HG03432 (cell line): Measurements from ENCODE around the gene ZDHHC11B.
"Not testable (repeated sequence)": the region's sequence is repeated elsewhere in the genome, so short reads cannot be mapped to it uniquely, and the experiment has no call there.

ENCODE experiments used
- ATAC-seq: cut with Tn5 transposase; IDR thresholded peaks from one replicate; pipeline ENCODE4 v1.9.1; 2021; ENCODE audit warnings: mild to moderate bottlenecking, moderate library complexity; ENCODE audit not compliant: unreplicated experiment

Gene ZDHHC11B

DNA sequence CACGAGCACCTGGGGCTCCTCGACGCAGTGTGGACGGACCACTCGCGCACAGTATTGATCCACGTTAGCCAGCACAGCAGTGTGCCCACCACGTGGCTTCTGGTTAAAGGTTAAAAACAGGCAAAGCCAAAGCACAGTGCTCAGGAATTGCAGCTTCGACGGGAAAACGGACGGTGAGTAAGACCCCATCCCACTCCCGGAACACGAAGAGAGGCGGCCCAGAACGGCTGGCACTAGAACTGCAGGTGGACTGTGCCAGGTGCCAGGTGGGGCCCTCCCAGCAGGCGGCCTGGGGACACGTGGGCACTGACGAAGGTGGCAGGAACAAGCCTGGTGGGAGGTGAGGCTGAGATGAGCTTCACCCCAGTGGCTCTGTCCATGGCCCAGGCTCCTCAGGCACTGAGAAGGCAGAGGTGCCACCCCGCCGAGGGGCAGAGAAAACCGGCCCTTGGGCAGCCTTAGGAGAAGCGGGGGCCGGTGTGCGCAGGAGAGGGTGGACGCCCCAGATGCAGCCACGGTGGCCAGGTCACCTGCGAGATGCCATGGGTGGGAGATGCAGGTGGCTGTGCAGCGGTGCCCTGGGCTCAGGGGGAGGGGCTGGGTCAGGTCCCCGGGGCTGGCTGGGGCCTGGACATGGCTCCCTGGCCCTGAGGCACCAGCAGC, 96.0 kb downstream of the ZDHHC11B start:
- ATAC-seq, result not testable (repeated sequence)

DNA sequence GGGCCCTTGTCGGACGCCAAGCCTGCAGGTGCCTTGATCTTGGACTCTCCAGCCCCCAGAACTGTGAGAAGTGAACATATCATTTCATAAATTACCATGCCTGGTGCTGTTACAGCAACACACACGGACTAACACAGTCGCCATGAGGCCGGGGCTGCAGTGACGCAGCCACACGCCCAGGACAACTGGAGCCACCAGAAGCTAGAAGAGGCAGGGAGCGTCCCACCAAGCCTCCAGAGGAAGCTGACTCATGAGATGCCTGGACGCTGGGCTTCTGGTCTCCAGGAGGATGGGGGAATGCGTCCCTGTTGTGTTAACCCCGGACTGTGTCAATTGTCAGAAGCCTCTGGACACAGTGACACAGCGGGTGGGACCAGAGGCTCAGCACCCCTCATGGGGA, 97.6 kb downstream of the ZDHHC11B start:
- not testable (repeated sequence) for ATAC-seq

DNA sequence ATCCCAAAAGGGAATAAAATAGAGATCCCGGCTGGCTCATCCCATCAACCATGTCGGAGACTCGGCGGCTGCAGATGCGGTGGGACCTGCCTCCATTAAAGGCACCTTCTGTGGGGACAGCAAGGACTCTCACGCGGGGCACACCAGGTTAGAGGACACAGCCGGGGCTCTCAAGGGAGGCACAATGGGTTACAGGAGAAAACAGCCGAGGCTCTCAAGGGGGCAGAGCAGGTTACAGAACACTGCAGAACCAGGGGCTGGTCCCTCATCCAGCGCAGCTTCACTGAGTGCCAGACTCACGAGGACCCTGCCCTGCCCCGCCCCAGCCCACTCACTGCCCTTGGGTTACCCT, 98.4 kb downstream of the ZDHHC11B start:
- not testable (repeated sequence) for ATAC-seq

DNA sequence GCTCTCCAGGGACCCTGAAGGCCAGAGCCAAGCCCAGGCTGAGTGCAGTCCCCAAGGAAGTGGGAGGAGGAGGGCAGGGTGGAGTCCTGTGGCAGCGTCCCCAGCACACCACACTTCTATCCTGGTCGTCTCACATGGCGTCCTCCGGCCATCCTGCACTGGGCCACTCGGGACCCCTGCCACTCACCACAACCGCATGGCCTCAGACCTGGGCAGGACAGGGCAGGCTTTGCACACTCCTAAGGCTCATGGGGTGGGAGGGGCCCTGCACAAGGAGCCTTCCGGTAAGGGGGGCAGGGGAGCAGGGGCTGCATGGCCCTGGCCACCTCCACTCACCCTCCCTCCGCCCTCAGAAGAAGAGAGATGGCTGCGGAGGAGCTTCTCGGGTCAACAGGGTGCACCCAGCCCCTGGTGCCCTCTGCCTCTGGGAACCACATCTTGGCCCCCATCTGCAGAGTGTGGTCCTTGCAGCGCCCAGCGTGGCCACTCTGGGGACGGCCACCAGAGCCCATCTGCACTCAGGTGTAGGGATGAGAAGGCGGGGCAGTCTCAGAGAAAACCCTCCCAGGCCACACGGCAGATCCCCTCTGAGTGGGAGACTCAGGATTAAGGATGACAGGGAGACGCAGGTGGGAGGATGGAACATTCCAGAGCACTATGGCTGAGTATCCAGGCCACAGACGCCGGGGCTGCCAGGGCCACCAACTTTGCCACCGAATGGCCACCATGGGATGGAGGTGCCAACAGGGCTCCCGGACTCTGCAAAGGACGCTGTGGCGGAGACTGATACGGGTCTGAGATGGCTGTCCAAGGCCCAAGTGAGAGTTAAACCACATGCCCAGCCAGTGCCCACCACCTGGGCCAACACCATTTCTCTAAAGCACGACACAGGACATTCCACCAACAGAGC, 99.0 kb downstream of the ZDHHC11B start:
- no peak for ATAC-seq

DNA sequence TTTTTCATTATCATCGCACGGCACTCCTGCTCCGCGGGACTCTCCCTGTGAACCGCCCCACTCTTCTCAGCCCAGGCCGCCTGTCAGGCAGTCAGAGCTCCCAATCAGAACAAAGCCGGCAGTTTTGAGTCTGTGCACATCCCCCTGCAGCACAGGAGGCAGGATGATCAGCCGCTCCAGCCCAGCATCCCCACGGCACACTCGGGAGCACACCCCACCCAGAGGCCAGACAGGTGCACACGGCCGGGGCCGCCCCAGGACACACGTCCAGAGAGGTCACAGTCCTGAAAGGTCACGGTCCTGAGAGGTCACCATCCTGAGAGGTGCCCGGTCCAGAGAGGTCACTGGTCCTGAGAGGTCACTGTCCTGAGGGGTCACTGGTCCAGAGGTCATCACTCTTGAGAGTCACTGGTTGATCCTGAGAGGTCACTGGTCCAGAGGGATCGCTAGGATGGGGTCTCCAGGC, 99.7 kb downstream of the ZDHHC11B start:
- ATAC-seq, result no peak

DNA sequence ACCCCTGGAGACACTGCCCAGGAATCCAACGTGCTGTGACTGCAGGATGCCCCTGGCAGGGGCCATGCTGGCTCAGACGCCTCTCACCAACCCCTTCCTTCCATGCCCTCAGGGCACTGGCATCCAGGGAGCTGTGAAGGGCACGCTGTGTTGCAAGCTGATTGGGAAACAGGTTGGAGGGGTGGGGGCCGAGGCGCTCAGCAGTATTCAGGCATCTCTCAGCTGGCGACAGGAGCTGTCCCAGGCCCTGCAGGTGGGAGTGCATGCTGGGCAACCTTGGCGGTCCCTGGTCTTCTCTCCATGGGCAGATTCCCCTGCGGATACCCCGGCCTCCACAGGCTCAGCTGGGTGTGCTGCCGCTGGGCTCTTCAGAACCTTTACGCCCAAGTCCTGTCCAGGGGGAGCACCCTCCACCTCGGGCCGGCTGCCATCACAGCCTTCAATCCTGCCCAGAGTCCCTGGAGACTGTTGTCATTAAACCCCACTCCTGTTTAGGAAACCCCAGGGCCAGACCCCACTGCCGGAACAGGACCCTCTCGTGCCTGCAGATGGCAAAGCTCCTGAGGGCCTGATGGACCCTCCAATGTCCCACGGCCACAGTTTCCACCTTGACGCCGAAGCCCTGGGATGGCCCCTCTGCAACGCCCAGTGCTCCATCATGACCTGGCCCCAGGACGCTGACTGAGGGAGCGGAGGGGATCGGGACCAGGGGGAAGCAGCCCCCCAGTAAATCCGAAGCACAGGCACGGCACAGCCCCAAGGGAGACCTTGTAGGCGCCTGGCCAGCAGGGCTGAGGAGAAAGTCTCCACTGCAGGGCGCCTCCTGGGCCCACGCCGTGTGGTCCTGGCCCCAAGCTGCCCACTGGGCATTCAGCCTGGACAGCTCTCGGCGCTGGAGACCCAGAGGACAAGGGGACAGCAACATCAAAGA, 100.7 kb downstream of the ZDHHC11B start:
- ATAC-seq, result no peak

DNA sequence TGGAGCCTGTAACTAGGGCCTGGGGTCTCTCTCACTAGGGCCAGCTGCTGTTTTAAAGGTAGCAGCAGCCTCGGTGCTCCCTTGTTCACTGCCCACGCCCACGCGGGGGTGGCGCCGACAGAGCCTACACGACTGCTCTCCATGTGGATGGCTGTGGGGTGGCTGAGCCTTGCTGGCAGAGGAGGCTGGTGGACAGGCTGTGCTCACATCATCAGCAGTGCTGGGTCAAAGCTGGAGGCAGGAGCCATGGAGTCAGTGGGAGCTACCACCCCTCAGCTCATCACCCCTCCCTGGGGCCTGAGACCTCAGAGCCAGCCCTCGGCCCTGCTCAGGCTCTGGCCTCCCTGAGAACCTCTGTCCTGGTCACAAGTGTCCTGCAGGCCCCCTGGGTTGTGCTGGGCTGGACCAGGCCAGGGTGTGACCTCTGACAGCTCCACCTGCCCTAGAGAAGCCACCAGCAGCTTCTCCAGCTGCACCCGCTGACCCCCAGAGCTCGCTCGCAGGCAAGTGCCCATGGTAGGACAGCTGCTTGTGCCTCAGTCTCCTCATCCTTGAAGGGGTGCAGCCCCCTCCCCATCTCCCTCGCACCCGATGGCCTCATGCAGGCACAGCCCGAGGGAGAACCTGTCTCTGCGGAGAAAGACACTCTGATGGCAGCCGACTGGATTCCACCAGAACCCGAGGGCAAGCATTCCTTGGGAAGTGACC, 101.7 kb downstream of the ZDHHC11B start:
- ATAC-seq, result not testable (repeated sequence)

DNA sequence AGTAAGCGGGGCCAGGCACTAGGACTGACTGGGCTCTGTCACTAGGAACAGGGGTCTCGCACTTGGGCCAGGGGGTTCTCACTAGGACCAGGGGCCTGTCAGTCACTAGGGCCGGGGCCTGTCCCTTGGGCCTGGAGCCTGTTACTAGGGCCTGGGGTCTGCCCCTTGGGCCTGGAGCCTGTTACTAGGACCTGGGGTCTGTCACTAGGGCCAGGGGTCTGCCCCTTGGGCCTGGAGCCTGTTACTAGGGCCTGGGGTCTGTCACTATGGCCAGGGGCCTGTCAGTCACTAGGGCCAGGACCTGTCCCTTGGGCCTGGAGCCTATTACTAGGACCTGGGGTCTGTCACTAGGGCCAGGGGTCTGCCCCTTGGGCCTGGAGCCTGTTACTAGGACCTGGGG, 102.3 kb downstream of the ZDHHC11B start:
- not testable (repeated sequence) for ATAC-seq

DNA sequence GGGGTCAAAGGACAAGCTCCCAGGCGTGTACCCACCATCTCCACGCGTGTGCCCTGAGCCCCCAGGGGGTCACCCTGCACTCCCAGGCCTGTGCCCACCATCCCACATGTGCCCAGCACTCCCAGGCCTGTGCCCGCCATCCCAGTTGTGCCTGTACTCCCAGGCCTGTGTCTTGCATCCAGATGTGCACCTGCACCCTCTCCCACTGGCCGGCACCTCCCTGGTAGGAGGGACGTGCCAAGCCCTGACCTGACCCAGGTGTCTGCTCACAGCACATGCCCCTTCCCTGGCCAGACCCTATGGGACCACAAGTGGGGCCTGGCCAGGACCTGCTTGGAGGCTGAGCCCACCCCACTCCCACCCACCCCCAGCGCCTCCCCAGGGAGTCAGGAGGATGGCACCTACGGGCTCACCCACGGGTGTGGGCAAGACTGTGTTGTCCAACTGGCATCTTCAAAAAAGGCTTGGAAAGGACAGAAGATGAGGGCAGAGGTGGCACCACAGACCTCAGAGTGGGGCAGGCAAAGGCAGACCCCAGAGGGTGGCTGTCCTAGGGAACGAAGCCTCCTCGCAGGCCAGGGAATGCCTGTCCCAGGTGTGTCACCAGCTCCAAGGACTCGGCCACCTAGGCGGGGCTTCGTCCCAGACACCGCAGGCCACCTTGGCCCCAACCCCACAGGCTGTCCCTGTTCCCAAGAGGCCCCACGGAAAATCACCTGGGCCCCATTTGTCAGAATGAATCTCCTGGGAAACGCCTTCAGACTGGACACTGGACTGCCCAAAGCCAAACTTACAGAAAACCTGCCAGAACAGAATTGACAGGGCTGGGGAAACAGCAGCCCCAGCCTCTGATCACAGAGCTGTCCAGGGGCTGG, 103.0 kb downstream of the ZDHHC11B start:
- ATAC-seq, result not testable (repeated sequence)

DNA sequence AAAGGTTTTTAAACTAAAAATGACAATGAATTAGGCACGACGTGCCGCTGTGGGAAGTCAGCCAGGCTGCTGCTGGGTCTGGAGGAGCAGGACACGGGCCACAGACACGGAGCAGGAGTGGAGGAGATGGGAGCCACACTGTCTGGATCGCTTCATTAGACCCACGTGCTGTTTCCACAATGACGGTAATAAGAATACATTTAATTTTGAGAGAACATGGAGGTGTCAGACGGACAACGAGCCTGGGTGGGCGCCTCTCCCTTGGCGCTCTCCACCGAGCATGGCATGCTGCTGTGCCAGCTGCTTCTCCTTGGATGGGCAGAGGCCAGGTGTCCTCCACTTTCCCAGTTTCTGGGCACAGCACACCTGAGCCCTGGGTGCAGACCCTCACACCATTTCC, 103.7 kb downstream of the ZDHHC11B start:
- not testable (repeated sequence) for ATAC-seq

DNA sequence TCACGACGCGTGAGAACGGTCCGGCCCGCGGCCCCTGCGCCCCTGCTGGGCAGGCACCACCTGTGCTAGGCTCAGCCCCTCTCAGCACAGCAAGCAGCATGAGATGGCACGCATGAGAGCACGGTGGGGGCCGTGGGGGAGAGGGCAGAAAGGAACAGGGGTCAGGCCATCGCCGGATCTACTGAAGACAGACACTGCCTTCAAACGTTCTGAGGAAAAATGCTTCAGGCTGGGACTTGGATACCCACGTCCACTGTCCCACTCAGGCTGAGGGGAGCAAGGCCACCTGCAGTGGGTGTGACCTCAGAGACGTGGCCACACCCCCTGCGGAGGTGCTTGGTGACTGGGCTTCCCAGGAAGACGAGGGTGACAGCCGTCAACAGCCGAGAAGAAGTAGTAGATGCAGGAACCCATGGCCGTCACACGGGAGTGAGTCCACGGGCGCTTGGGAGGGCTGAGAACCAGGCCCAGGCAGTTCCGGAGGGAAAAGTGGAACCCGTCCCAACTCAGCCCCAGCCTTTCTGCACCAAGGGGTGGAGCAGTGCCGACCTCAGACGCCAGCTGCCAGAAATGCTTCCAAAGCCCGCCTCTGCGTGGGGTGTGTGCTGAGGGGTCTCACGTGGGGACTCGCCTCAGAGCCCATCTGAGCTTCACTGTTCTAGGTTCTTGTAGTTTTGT, 104.3 kb downstream of the ZDHHC11B start:
- not testable (repeated sequence) for ATAC-seq

DNA sequence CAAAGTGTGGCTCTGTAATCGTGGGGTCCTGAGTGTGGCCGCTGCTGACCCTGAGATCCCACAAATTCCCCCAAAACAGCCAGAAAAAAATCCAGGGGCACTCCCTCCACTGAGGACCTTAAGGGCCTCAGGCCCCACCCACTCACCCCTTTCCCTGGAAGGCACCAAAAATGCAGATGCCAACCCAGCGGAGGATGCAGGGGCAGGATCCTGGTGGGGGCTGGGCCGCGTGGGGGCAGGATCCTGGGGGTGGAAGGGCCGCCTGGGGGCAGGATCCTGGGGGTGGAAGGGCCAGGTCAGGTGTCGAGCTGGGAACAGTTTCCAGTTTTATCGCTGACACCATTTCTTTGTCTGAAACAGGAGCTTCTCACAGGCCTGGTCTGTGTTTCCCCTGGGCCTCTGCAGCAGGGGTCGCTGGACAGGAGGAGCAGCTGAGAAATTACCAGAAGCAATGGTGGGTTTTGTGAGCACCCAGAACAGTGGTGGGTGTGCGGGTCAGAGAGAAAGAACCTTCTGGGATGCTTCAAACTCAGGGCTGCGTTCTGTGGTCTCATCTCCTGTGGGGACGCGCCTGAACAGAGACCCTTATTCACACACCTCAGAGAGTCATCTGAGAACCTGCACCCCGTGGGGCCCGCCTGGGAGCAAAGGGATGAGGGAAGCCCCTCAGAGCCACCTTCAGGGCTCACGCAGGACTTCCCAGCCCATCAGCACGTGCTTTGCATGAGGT, 105.2 kb downstream of the ZDHHC11B start:
- not testable (repeated sequence) for ATAC-seq

DNA sequence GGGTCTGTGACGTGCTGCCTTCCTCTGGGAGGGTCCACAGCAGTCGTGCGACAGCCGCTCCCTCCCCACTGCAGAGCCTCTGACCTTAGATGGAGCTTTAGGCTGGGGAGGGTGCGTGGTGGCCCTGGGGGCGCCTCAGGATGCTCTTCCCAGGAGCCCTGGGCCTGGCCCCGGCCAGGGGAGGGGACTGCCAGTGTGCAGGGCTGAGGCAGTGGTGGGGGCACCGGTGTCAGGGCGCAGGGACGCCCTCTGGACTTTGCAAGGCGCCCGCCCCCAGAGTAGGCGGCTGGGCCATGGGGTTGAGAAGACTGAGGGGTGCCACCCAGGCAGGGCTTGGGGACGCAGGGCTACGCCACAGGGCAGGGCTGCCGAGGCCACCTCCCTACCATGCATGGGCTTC, 106.0 kb downstream of the ZDHHC11B start:
- ATAC-seq, result not testable (repeated sequence)

DNA sequence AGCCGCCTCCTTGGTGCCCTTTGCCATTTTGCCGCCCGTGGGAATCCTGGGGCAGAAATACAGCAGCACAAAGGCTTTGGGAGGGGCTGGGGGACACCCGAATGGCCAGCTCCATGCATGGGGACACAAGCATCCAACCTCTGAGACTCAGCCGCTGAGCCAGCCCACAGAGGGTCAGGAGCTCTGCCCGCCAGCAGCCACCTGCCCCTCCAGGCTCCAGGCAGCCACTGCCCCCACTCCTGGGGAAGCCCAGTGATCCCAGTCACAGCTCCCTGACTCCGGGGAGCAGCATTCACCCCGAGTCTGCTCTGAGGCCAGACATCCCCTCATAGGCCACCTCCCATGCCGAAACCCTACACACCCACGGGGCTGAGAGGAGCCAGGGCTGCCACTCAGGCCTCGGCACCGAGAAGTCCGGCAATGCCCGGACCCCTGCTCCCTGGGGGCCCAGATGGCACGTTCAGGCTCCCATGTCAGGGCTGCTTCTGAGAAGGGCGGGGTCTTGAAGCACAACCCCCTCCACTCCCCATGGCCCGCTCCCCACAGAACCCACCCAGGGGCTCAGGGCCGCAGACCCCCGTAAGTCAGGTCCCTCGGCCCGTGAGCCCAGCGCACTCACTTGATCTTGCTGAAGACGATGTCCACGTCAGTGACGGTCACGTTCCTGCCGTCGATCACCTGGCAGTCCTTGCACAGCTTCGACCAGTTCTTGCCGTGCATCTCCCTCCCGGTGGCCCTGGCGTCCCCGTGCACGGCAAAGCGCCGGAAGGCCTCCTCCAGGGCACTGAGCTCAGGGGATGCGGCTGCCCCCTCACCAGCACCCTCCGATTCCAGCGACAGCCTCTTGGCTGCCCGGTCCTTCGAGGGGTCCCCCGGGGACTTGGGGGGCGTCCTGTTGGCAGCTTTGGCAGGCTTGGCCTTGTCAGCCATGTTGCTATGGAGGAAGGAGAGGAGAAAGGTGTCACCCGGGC, 107.1 kb downstream of the ZDHHC11B start:
- no peak for ATAC-seq

DNA sequence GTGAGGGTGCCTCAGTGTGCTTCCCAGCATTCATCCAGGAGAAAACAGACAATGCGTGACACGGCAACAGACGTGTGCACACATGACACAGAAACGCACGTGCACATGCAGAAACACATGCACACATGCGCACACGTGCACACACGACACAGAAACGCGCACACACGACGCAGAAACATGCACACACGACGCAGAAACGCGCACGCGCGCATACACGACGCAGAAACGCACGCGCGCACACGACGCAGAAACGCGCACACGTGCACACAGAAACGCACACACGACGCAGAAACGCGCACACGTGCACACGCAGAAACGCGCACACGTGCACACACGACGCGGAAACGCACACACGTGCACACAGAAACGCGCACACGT, 107.8 kb downstream of the ZDHHC11B start:
- ATAC-seq, result no peak

DNA sequence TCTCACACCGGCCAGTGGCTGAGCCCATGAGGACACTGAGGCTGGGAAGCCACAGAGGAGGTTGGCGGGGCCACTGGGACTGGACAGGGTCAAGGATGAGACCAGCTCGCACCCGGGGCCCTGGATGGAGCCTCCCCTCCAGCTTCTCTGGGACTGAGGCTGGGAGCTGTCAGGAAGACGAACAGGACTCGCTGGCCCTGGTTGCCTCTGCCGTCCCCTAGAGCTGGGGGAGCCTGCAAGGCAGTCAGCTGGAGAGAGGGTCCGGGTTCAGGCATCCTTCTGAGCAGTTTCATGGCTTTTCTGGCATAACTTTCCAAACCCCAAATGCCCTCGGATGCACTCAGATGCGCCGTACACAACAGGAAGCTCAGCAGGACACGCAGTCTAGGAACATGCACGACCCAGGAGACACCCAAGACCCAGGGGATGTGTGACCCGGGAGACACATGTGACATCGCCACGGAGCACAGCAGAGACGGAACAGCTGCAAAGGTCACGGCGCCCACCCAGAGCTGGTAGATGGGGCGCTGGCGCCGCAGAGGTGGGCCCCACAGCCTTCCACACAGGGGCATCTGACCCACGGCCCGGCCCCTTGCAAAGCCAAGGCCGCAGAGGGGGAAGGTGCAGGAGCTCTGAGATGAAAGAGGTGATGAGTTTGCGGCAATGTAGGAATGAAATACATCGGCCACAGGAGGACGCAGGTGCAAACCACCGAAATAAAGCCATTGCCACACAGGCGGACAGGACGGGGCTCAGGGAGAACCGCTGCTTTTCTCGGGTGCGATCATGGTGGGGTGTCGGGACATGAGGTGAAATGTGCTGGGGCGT, 108.4 kb downstream of the ZDHHC11B start:
- ATAC-seq, result no peak
